Brain microvascular endothelial cell (primary cell): ENCODE data around the gene ARMC12.

Source experiments
- DNase-seq: peaks from one replicate; pipeline ENCODE4 v3.0.0-alpha.2; 2020
- H3K27ac ChIP-seq: fragments of 250-450 bp; sonication (Bioruptor Pico); 2 replicates; pipeline ENCODE4 v1.5.1; 2020; ENCODE audit warnings: mild to moderate bottlenecking, moderate library complexity
- H3K27me3 ChIP-seq: fragments of 250-450 bp; sonication (Bioruptor Pico); replicated peaks from 2 replicates; pipeline ENCODE4 v1.5.1; 2020; ENCODE audit warnings: mild to moderate bottlenecking
- H3K36me3 ChIP-seq: fragments of 250-450 bp; sonication (Bioruptor Pico); replicated peaks from 2 replicates; pipeline ENCODE4 v1.5.1; 2020; ENCODE audit warnings: mild to moderate bottlenecking
- H3K4me3 ChIP-seq: 2 replicates; pipeline ENCODE4 v1.5.1; 2011; ENCODE audit warnings: low read depth, mild to moderate bottlenecking, control low read depth, low read length, moderate library complexity
- CTCF ChIP-seq: IDR thresholded peaks from 2 replicates; pipeline ENCODE4 v1.5.1; 2011; ENCODE audit warnings: low read depth, mild to moderate bottlenecking, moderate library complexity, low read length, control low read depth, inconsistent platforms; ENCODE audit errors: missing control alignments
- in situ Hi-C: cut with HindIII; loops from 2 replicates; pipeline ENCODE4 v1.10.0; 2017; ENCODE audit warnings: low sequenced_read_pairs, low pct_ligation_motif_present

ARMC12 gene

GRCh38 chr6:35777356-35778102, 40.7 kb downstream of the ARMC12 start:
- Histone ChIP-seq H3K36me3 (no peaks in the 10 kb centered on the region), H3K4me3 (no peak overlapping the region), H3K27me3 (peaks cover 8% of the 10 kb centered on the region), H3K27ac (no peak overlapping the region)
- DNase-seq: no peak
- in situ Hi-C loops: no loop called here
- no peak for TF ChIP-seq CTCF

- no peaks in the 10 kb centered on the region for H3K36me3 ChIP-seq
- in situ Hi-C loops: no loop called here
- no peak overlapping the region for H3K27ac ChIP-seq
- no peak for TF ChIP-seq CTCF
- no peak overlapping the region for H3K4me3 ChIP-seq
- DNase-seq: no peak
- H3K27me3 ChIP-seq: peaks cover 8% of the 10 kb centered on the region
Measured at GRCh38 chr6:35778437-35778836, 41.6 kb downstream of the ARMC12 start.

- TF ChIP-seq CTCF: no peak
- no peak within 1 kb of the TSS for H3K27ac ChIP-seq
- no peaks in the 10 kb centered on the region for H3K36me3 ChIP-seq
- peaks cover 11% of the 10 kb centered on the region for H3K27me3 ChIP-seq
- in situ Hi-C loops: no loop called here
- no peak for DNase-seq
- H3K4me3 ChIP-seq: no peak within 1 kb of the TSS
Measured at GRCh38 chr6:35780719-35781118, 43.9 kb downstream of the ARMC12 start, which contains the start of gene CLPSL1. TSS of gene CLPSL1 (plus strand) at chr6:35781019. CDS start at chr6:35781111, 92 bp downstream.

GRCh38 chr6:35781290-35781689, 44.5 kb downstream of the ARMC12 start:
- H3K27me3 ChIP-seq: peaks cover 11% of the 10 kb centered on the region

GRCh38 chr6:35782424-35782823, 45.6 kb downstream of the ARMC12 start:
- DNase-seq: no peak
- Histone ChIP-seq H3K36me3 (no peaks in the 10 kb centered on the region), H3K27ac (no peak overlapping the region), H3K4me3 (no peak overlapping the region), H3K27me3 (peaks cover 19% of the 10 kb centered on the region)
- TF ChIP-seq CTCF: no peak
- in situ Hi-C loops: no loop called here

More at GRCh38 chr6:35781290-35781689, 44.5 kb downstream of the ARMC12 start:
- no peak overlapping the region for H3K27ac ChIP-seq
- no peak overlapping the region for H3K4me3 ChIP-seq
- DNase-seq: no peak
- no peaks in the 10 kb centered on the region for H3K36me3 ChIP-seq
- no peak for TF ChIP-seq CTCF
- in situ Hi-C loops: no loop called here

GRCh38 chr6:35784200-35784599, 47.4 kb downstream of the ARMC12 start:
- in situ Hi-C loops: no loop called here
- H3K27me3 ChIP-seq: peaks cover 32% of the 10 kb centered on the region
- no peak overlapping the region for H3K4me3 ChIP-seq
- no peak for TF ChIP-seq CTCF
- no peak overlapping the region for H3K27ac ChIP-seq
- no peaks in the 10 kb centered on the region for H3K36me3 ChIP-seq
- no peak for DNase-seq
